ENCODE measurements around the gene RCVRN.
"Not testable (repeated sequence)": the region's sequence is repeated elsewhere in the genome, so short reads cannot be mapped to it uniquely, and the experiment has no call there.

Gene RCVRN

DNA sequence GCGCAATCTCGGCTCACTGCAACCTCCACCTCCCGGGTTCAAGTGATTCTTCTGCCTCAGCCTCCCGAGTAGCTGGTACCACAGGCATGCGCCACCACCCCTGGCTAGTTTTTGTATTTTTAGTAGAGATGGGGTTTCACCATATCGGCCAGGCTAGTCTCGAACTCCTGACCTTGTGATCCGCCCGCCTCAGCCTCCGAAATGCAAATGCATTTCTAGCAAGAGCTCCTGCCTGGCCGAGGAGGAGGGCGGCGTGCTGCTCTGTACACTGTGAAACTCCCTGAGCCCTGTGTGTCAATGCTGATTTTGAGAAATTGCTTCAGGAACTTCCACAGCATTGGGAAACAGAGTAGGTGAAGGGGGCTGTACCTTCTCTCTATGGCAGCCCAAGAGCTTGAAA, 16.1 kb upstream of the RCVRN start:
- DNase-seq (ENCODE audit: low read depth) = not testable (repeated sequence)

DNA sequence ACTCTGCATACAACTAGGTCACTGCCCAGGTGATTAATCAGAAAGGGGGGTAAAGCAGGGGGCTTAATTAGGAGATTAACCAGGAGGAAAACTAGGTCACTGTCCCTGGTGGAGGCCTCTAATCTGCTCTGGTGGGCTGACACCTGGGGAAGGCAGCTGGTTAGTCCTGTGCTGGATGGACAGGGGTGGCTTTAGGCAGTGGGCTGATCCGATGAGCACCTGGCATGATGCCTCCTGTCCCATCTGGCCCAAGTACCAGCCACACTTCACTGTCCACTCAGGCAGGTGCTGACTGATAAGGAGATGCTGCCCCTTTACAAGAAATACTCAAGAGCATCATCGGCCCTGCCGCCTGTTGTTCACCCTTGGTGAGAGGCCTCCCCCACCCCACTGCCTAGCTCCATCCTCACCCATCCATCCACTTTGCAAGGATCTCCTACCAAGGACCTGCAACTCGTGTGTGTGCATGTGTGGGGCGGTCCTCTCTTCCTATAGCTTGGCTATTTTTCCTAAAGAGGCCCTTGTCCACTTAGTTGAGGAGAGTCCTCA, 13.8 kb upstream of the RCVRN start:
- H3K27me3 ChIP-seq (replicated peaks; ENCODE audit: control insufficient read depth, insufficient read depth, low read length) = no peaks in the 10 kb centered on the region
- no peaks in the 10 kb centered on the region for H3K4me1 ChIP-seq (ENCODE audit: control insufficient read depth, insufficient read depth, low read length)
- peaks cover 28% of the 10 kb centered on the region for H3K36me3 ChIP-seq (ENCODE audit: control insufficient read depth, insufficient read depth, low read length, severe bottlenecking)
- H3K9ac ChIP-seq (ENCODE audit: low read length) = no peak overlapping the region
- H3K4me3 ChIP-seq (ENCODE audit: low read length) = no peak overlapping the region
- no peaks in the 10 kb centered on the region for H3K9me3 ChIP-seq (ENCODE audit: control insufficient read depth, low read length)
- DNase-seq (ENCODE audit: low read depth) = no peak

More for the DNA sequence above, 16.1 kb upstream of the RCVRN start:
- not testable (repeated sequence) for H3K9ac ChIP-seq (ENCODE audit: low read length); H3K27me3 ChIP-seq (replicated peaks; ENCODE audit: control insufficient read depth, insufficient read depth, low read length); H3K9me3 ChIP-seq (ENCODE audit: control insufficient read depth, low read length); H3K4me1 ChIP-seq (ENCODE audit: control insufficient read depth, insufficient read depth, low read length); H3K4me3 ChIP-seq (ENCODE audit: low read length)
- peaks cover 17% of the 10 kb centered on the region for H3K36me3 ChIP-seq (ENCODE audit: control insufficient read depth, insufficient read depth, low read length, severe bottlenecking)

DNA sequence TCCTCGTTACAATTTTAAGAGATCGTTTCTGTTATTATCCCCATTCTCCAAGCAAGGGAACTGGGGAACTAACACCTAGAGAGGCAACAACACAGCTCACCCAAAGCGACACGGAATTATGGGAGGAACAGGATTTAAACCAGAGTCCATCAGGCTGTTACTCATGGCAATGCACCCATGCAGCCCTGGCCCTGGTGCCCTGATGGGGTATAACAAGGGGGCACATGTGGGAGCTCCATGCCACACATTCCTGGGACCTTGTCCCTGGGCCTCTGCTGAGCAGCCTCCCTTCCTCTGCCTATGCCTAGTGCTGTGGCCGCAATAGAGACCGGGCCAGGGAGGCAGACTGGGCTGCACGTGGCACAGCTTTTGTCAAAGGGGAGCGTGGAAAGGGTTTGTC, 13.3 kb upstream of the RCVRN start:
- no peak for DNase-seq (ENCODE audit: low read depth)
- H3K27me3 ChIP-seq (replicated peaks; ENCODE audit: control insufficient read depth, insufficient read depth, low read length) = no peaks in the 10 kb centered on the region
- H3K9ac ChIP-seq (ENCODE audit: low read length) = no peak overlapping the region
- H3K4me3 ChIP-seq (ENCODE audit: low read length) = no peak overlapping the region
- no peaks in the 10 kb centered on the region for H3K9me3 ChIP-seq (ENCODE audit: control insufficient read depth, low read length)
- no peaks in the 10 kb centered on the region for H3K4me1 ChIP-seq (ENCODE audit: control insufficient read depth, insufficient read depth, low read length)
- peaks cover 28% of the 10 kb centered on the region for H3K36me3 ChIP-seq (ENCODE audit: control insufficient read depth, insufficient read depth, low read length, severe bottlenecking)

DNA sequence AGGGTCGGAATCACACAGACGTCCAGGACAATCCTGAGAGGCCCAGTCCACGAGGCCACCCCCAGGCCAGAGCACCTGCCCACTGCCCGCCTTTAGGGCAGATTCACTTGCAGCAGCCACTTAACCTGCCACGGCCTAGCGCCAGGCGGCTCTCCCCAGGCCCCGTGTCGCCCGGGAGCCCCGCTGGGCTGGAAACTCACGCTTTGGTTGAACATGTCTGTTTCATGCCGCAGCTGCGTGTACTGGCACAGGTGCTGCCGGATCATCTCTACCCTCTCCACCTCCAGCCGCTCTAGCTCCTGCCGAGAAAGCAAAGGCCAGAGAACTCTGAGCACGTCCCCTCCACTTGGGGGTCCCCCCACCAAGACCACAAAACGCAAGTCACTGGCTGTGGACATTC, 12.7 kb upstream of the RCVRN start:
- no peak overlapping the region for H3K4me3 ChIP-seq (ENCODE audit: low read length)
- no peaks in the 10 kb centered on the region for H3K9me3 ChIP-seq (ENCODE audit: control insufficient read depth, low read length)
- DNase-seq (ENCODE audit: low read depth) = no peak
- no peaks in the 10 kb centered on the region for H3K4me1 ChIP-seq (ENCODE audit: control insufficient read depth, insufficient read depth, low read length)
- H3K36me3 ChIP-seq (ENCODE audit: control insufficient read depth, insufficient read depth, low read length, severe bottlenecking) = peaks cover 28% of the 10 kb centered on the region
- H3K27me3 ChIP-seq (replicated peaks; ENCODE audit: control insufficient read depth, insufficient read depth, low read length) = no peaks in the 10 kb centered on the region
- no peak overlapping the region for H3K9ac ChIP-seq (ENCODE audit: low read length)

DNA sequence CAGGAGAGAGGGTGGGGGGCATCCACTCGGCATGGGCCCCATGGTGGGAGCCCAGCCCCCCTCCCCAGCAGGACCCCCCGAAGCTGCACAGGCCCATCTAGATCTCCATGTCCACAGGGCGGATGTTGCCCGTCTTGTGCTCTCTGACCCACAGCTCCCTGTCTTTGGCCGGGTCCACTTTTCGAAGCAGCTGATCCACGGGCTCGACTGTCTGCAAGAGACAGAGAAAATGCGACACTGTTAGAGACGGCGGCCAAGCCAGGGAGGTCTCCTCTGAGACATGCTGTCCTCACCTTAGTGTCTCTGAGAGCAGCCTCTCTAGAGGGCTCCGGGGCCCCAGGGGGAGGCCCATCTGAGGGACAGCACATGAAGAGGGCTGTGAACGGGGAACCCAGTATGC, 12.1 kb upstream of the RCVRN start:
- Histone ChIP-seq H3K9ac (ENCODE audit: low read length) (no peak overlapping the region), H3K36me3 (ENCODE audit: control insufficient read depth, insufficient read depth, low read length, severe bottlenecking) (peaks cover 28% of the 10 kb centered on the region), H3K27me3 (replicated peaks; ENCODE audit: control insufficient read depth, insufficient read depth, low read length) (no peaks in the 10 kb centered on the region), H3K9me3 (ENCODE audit: control insufficient read depth, low read length) (no peaks in the 10 kb centered on the region), H3K4me1 (ENCODE audit: control insufficient read depth, insufficient read depth, low read length) (no peaks in the 10 kb centered on the region), H3K4me3 (ENCODE audit: low read length) (no peak overlapping the region)
- no peak for DNase-seq (ENCODE audit: low read depth)

DNA sequence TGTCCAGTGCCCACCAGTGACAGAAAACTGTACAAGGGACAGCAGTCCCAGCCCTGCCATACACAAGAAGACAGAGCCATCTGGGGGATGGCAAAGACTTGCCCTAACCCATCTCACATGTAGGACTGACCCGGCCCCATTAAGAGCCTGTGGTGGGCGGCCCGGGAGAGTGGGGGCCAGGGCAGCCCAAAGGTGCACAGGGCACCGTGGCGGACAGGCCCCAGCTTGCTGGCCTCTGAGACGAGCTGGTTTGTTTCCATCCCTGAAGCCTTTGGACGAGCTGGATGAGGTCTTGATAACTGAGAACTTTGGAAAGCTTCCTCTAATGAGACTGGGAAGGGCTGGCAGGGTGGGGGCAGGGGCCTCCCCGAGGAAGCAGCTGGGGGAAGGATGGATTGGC, 11.0 kb upstream of the RCVRN start:
- no peaks in the 10 kb centered on the region for H3K4me1 ChIP-seq (ENCODE audit: control insufficient read depth, insufficient read depth, low read length)
- H3K36me3 ChIP-seq (ENCODE audit: control insufficient read depth, insufficient read depth, low read length, severe bottlenecking) = peaks cover 28% of the 10 kb centered on the region
- H3K9ac ChIP-seq (ENCODE audit: low read length) = no peak overlapping the region
- DNase-seq (ENCODE audit: low read depth) = no peak
- no peaks in the 10 kb centered on the region for H3K9me3 ChIP-seq (ENCODE audit: control insufficient read depth, low read length)
- H3K4me3 ChIP-seq (ENCODE audit: low read length) = no peak overlapping the region
- no peaks in the 10 kb centered on the region for H3K27me3 ChIP-seq (replicated peaks; ENCODE audit: control insufficient read depth, insufficient read depth, low read length)

DNA sequence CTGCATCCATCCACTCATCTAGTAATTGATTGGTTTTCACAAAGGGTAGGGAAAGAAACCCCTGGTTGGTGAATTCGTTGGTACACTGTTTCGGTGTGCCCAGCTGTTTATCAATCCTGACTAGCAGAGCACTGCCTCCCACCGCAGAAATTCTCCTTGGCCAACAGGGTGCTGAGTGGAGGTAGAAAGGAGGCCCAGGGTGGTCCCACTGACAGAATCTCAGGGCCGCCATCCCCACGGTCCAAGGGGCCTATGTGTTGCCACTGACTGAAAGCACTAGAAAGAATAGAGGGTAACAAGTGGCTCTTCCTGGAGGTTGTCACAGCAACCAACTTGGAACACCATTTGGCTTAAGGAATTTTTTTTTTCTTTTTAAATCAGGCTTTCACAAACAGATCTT, 8.4 kb upstream of the RCVRN start:
- H3K9ac ChIP-seq (ENCODE audit: low read length) = no peak overlapping the region
- no peaks in the 10 kb centered on the region for H3K4me1 ChIP-seq (ENCODE audit: control insufficient read depth, insufficient read depth, low read length)
- DNase-seq (ENCODE audit: low read depth) = no peak
- H3K27me3 ChIP-seq (replicated peaks; ENCODE audit: control insufficient read depth, insufficient read depth, low read length) = no peaks in the 10 kb centered on the region
- H3K9me3 ChIP-seq (ENCODE audit: control insufficient read depth, low read length) = no peaks in the 10 kb centered on the region
- H3K36me3 ChIP-seq (ENCODE audit: control insufficient read depth, insufficient read depth, low read length, severe bottlenecking) = peaks cover 23% of the 10 kb centered on the region
- no peak overlapping the region for H3K4me3 ChIP-seq (ENCODE audit: low read length)

DNA sequence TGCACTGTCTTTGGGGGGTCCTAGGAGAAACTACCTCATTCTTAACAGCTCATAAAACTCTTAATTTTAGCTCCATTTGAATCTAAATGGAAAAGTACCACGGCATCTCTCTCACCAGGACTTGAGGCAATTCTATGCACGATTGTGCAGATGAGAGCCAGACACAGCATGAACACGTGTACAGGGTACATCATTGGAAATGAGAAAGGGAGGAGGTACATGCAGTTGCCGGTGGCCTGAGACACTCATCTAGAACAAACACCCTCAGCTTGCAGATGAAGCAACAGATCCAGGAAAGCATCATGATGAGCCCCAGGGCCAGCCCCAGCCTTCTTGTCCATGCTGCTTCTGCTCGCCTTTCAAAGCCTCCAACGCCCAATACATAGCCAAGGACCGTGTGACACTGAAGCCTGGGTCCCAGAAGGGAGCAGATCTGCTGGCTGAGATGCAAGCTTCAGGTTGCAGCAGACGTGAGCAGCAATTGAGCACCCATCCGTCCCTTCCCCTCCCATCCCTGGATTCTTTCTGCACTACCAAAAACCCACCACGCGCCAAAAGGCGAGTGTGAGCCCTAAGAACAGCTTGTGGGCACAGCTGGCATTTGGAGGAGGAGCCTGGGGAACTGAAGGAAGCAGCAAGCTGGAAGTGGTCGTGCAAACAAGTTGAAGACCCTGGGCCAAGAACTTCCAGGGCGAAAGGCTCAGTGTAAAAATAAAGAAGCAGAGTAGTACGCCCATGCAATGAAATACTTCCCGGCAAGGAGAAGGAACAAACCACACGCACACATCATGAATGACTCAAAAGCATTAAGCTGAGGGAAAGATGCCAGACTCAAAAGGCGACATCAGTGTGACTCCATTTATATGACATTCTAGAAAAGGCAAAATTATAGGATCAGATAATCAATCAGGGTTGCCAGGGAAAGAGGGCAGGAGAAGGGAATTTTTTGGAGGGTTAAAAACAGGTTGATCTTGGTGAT, 7.3 kb upstream of the RCVRN start:
- Histone ChIP-seq H3K36me3 (ENCODE audit: control insufficient read depth, insufficient read depth, low read length, severe bottlenecking) (peaks cover 18% of the 10 kb centered on the region), H3K4me1 (ENCODE audit: control insufficient read depth, insufficient read depth, low read length) (peaks cover 5% of the 10 kb centered on the region), H3K27me3 (replicated peaks; ENCODE audit: control insufficient read depth, insufficient read depth, low read length) (no peaks in the 10 kb centered on the region), H3K9me3 (ENCODE audit: control insufficient read depth, low read length) (no peaks in the 10 kb centered on the region), H3K4me3 (ENCODE audit: low read length) (no peak overlapping the region), H3K9ac (ENCODE audit: low read length) (no peak overlapping the region)
- no peak for DNase-seq (ENCODE audit: low read depth)

DNA sequence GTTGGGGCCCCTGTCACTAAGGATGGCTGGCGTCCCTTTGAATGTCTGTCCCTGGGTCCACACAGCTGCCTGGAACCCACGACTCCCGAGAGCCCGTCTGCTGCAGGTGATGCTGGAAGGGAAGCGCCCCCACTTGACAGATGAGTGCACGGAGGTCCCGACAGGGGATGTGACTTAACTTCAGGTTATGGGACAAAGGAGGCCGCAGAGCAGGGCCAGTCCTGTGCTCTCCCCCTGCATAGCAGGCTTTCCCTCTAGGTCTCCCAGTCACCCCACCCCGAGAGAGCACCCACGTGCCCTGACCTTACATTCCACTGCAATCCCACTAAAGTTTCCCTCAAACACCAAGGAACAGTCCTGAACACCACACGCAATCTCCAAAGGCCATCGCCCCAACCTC, 6.0 kb upstream of the RCVRN start:
- DNase-seq (ENCODE audit: low read depth) = no peak
- Histone ChIP-seq H3K4me1 (ENCODE audit: control insufficient read depth, insufficient read depth, low read length) (peaks cover 5% of the 10 kb centered on the region), H3K36me3 (ENCODE audit: control insufficient read depth, insufficient read depth, low read length, severe bottlenecking) (peaks cover 10% of the 10 kb centered on the region), H3K9me3 (ENCODE audit: control insufficient read depth, low read length) (no peaks in the 10 kb centered on the region), H3K27me3 (replicated peaks; ENCODE audit: control insufficient read depth, insufficient read depth, low read length) (no peaks in the 10 kb centered on the region), H3K9ac (ENCODE audit: low read length) (no peak overlapping the region), H3K4me3 (ENCODE audit: low read length) (no peak overlapping the region)

DNA sequence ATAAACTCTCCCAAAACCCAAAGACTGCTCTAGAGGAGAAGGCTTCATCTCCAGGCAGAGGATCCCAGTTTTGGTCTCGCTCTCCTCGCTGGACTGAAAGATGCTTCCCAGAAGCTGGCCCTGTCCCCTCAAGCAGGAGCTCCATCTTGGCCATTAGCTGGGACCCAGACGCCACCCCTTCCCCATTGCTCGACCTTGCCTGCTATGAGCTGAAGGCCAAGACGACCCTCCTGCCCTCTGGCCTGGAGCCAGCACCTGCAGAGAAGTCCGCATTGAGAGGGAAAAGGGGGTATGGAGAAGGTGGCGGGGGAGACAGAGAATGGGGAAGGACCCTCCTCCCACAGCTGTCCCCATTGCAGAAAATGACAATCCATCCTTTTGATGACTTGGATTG, 3.6 kb upstream of the RCVRN start:
- no peak for DNase-seq (ENCODE audit: low read depth)
- peaks cover 5% of the 10 kb centered on the region for H3K4me1 ChIP-seq (ENCODE audit: control insufficient read depth, insufficient read depth, low read length)

DNA sequence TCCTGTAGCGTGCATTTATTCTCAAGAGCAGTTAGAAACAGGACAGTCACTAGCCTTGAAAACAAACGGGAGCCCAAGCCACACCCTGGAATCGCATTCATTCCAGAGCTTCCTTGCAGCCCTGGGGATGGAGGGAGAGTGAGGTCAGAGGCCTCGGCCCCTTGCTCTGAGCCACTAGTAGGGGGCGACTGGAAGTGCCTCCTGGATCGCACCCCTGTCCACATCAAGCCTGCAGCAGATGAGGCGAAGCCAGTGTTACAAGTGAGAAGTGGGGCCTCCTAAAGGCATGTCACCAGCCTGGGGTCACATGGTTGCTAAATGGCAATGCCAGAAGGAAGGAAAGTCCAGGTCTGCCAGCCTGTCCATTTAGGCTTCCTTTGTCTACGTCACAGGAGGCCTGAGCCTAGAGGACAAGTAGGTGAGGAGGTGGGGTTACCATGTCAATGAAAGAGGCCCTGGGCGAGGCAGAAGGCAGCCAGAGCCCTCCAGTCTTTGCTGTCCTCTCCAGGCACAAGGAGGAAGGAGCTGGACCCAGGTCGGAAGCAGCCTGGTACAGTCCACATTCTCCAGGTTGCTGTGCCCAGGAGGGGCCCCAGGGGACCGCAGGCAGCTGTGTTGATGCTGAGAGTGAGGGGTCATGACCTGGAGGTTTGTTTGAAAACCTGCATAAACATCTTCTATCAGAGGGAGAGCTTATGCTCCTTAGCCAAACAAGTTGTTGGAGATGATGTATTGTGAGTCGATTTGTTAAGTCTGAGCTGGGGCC, 3.0 kb upstream of the RCVRN start:
- no peaks in the 10 kb centered on the region for H3K9me3 ChIP-seq (ENCODE audit: control insufficient read depth, low read length)
- no peaks in the 10 kb centered on the region for H3K36me3 ChIP-seq (ENCODE audit: control insufficient read depth, insufficient read depth, low read length, severe bottlenecking)
- H3K4me3 ChIP-seq (ENCODE audit: low read length) = no peak overlapping the region
- no peak for DNase-seq (ENCODE audit: low read depth)
- peaks cover 5% of the 10 kb centered on the region for H3K4me1 ChIP-seq (ENCODE audit: control insufficient read depth, insufficient read depth, low read length)
- H3K9ac ChIP-seq (ENCODE audit: low read length) = no peak overlapping the region
- no peaks in the 10 kb centered on the region for H3K27me3 ChIP-seq (replicated peaks; ENCODE audit: control insufficient read depth, insufficient read depth, low read length)

More for the DNA sequence above, 3.6 kb upstream of the RCVRN start:
- Histone ChIP-seq H3K9ac (ENCODE audit: low read length) (no peak overlapping the region), H3K4me3 (ENCODE audit: low read length) (no peak overlapping the region), H3K27me3 (replicated peaks; ENCODE audit: control insufficient read depth, insufficient read depth, low read length) (no peaks in the 10 kb centered on the region), H3K9me3 (ENCODE audit: control insufficient read depth, low read length) (no peaks in the 10 kb centered on the region), H3K36me3 (ENCODE audit: control insufficient read depth, insufficient read depth, low read length, severe bottlenecking) (no peaks in the 10 kb centered on the region)
